Measurements from ENCODE around the gene RAB34.

Gene RAB34

GRCh38 chr17:28717578-28718332, at the start of gene RAB34:
RAB34 (minus strand) TSS chr17:28717868; CDS start chr17:28717266, 602 bp downstream.
- FAIRE-seq = no peak

GRCh38 chr17:28765038-28765437, 47.4 kb upstream of the RAB34 start:
- no peak for FAIRE-seq

GRCh38 chr17:28763804-28764266, 46.2 kb upstream of the RAB34 start:
- FAIRE-seq = peak; percentile 91

GRCh38 chr17:28763137-28763799, 45.6 kb upstream of the RAB34 start:
- no peak for FAIRE-seq

GRCh38 chr17:28760601-28761562, 43.2 kb upstream of the RAB34 start:
- FAIRE-seq = no peak

GRCh38 chr17:28759256-28759865, 41.7 kb upstream of the RAB34 start:
- FAIRE-seq = no peak

GRCh38 chr17:28758411-28759121, 40.9 kb upstream of the RAB34 start:
- no peak for FAIRE-seq

- FAIRE-seq = no peak
Observed at GRCh38 chr17:28756049-28756804, 38.6 kb upstream of the RAB34 start.

GRCh38 chr17:28755486-28755885, 37.8 kb upstream of the RAB34 start:
- no peak for FAIRE-seq

GRCh38 chr17:28751600-28752366, 34.1 kb upstream of the RAB34 start:
- no peak for FAIRE-seq

- peak; percentile 95 for FAIRE-seq
Observed at GRCh38 chr17:28750178-28751047, 32.7 kb upstream of the RAB34 start.

GRCh38 chr17:28749516-28750177, 32.0 kb upstream of the RAB34 start:
- FAIRE-seq = no peak

GRCh38 chr17:28748852-28749515, 31.3 kb upstream of the RAB34 start:
- no peak for FAIRE-seq

GRCh38 chr17:28747801-28748750, 30.4 kb upstream of the RAB34 start:
- FAIRE-seq = no peak

- no peak for FAIRE-seq
Observed at GRCh38 chr17:28747051-28747691, 29.5 kb upstream of the RAB34 start.

- no peak for FAIRE-seq
Observed at GRCh38 chr17:28746611-28747050, 29.0 kb upstream of the RAB34 start.

All from G401.6 (cell line).